ENCODE measurements around the gene C1orf141. TPM values are rescaled to one million over a fixed set of nuclear protein-coding genes. Genes with fewer than 3 reads are reported as not detected.

The C1orf141 gene
- total and polyA plus RNA-seq, 2 donors (not counting 3 experiments of a cell fraction or from before 2014, with no cell fraction given) = not detected

DNA sequence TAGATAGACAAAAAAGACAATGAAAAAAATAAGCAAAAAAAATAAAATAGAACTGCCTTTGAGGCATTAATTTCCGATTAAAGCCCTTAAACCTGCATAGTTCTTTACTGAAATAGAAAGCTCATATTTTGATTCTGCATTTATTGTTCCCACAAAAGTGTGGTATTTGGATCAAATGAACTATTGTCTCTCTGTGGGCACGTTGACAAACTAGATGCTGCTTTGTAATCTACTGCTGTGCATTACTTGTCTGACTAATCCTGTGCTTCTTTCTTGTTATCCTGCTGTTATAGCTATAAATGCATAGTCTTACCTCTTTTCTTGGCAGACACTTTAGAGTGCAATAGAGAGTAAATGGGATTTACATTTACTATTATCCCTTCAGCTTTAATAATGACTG is 49.4 kb downstream of the C1orf141 start:
- H4K20me1 ChIP-seq (replicated peaks; ENCODE audit: control insufficient read depth, extremely low read depth, insufficient read depth, low read length) = no peaks in the 10 kb centered on the region
- no peak overlapping the region for H3K4me2 ChIP-seq (ENCODE audit: insufficient read depth, low read length)
- H3K9me3 ChIP-seq (replicated peaks; ENCODE audit: control insufficient read depth, insufficient read depth, low read length) = no peaks in the 10 kb centered on the region
- no peak overlapping the region for H3K4me3 ChIP-seq (replicated peaks in 1 of 3; ENCODE audit: insufficient read depth in 1 of 3, low read depth in 1 of 3, low read length in 3 of 3)
- no peaks in the 10 kb centered on the region for H3K9me1 ChIP-seq (replicated peaks; ENCODE audit: control insufficient read depth, extremely low read depth, insufficient read depth, low read length)
- FAIRE-seq (no peak), DNase-seq (ENCODE audit: low read depth, low spot score) (no peak)
- no peak overlapping the region for H2AFZ ChIP-seq (ENCODE audit: low read depth, low read length)
- H3K27me3 ChIP-seq (ENCODE audit: control insufficient read depth in 2 of 2, insufficient read depth in 2 of 2, low read length in 2 of 2) = peaks cover 0 to 2% of the 10 kb centered on the region in 2 experiments
- H3K9ac ChIP-seq (replicated peaks; ENCODE audit: extremely low read depth, insufficient read depth, low read length) = no peak overlapping the region
- no TSS peak for BruUV-seq (replicated peaks)
- TF ChIP-seq, protein P1, sequence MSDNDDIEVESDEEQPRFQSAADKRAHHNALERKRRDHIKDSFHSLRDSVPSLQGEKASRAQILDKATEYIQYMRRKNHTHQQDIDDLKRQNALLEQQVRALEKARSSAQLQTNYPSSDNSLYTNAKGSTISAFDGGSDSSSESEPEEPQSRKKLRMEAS (IDR thresholded peaks at IDR 0.05; ENCODE audit: insufficient read depth, insufficient read length) = no peak
- POLR2A ChIA-PET = no interaction called here
- H3K79me2 ChIP-seq (ENCODE audit: control insufficient read depth, insufficient read depth, low read length) = no peaks in the 10 kb centered on the region
- no peak overlapping the region for H3K27ac ChIP-seq (ENCODE audit: insufficient read depth, low read depth, low read length)
- no peaks in the 10 kb centered on the region for H3K36me3 ChIP-seq (ENCODE audit: control insufficient read depth in 2 of 2, extremely low read depth in 1 of 2, insufficient read depth in 2 of 2, low read length in 2 of 2)
- no peaks in the 10 kb centered on the region for H3K4me1 ChIP-seq (ENCODE audit: control insufficient read depth, extremely low read depth, insufficient read depth, low read length)
- CTCF ChIA-PET = no interaction called here
- dilution Hi-C loops (cut with MboI; ENCODE audit: extremely low pct_ligation_motif_present, low sequenced_read_pairs) = no loop called here
- intact Hi-C loops (cut with micrococcal nuclease) = no loop called here

DNA sequence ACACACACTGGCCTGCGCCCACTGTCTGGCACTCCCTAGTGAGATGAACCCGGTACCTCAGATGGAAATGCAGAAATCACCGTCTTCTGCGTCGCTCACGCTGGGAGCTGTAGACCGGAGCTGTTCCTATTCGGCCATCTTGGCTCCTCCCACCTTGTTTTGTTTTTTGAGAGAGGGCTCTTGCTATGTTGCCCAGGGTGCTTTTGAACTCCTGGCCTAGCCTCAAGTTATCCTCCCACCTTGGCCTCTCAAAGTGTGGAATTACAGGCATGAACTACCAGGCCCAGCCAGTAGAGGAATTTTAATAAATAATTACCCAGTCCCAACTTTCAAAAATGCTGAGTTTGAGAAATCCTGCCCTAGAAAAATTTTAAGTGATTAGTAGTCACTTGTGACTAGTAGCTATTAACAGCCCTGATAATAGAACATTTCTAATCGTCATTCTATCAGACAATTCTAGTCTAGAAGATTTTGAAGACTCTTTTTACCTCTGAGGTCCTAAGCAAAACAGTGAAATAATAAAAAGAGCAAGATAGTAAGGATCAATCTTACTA is 49.9 kb downstream of the C1orf141 start:
- Histone ChIP-seq H3K9me3 (replicated peaks; ENCODE audit: control insufficient read depth, insufficient read depth, low read length) (no peaks in the 10 kb centered on the region), H3K4me2 (ENCODE audit: insufficient read depth, low read length) (no peak overlapping the region), H3K4me3 (replicated peaks in 1 of 3; ENCODE audit: insufficient read depth in 1 of 3, low read depth in 1 of 3, low read length in 3 of 3) (no peak overlapping the region), H3K9me1 (replicated peaks; ENCODE audit: control insufficient read depth, extremely low read depth, insufficient read depth, low read length) (no peaks in the 10 kb centered on the region), H3K27ac (ENCODE audit: insufficient read depth, low read depth, low read length) (no peak overlapping the region), H3K27me3 (ENCODE audit: control insufficient read depth in 2 of 2, insufficient read depth in 2 of 2, low read length in 2 of 2) (peaks cover 0 to 2% of the 10 kb centered on the region in 2 experiments), H4K20me1 (replicated peaks; ENCODE audit: control insufficient read depth, extremely low read depth, insufficient read depth, low read length) (no peaks in the 10 kb centered on the region), H3K79me2 (ENCODE audit: control insufficient read depth, insufficient read depth, low read length) (no peaks in the 10 kb centered on the region), H2AFZ (ENCODE audit: low read depth, low read length) (no peak overlapping the region), H3K36me3 (ENCODE audit: control insufficient read depth in 2 of 2, extremely low read depth in 1 of 2, insufficient read depth in 2 of 2, low read length in 2 of 2) (no peaks in the 10 kb centered on the region), H3K4me1 (ENCODE audit: control insufficient read depth, extremely low read depth, insufficient read depth, low read length) (no peaks in the 10 kb centered on the region), H3K9ac (replicated peaks; ENCODE audit: extremely low read depth, insufficient read depth, low read length) (no peak overlapping the region)
- ChIA-PET POLR2A (no interaction called here), CTCF (no interaction called here)
- DNase-seq (ENCODE audit: low read depth, low spot score) = no peak
- no peak for FAIRE-seq
- dilution Hi-C loops (cut with MboI; ENCODE audit: extremely low pct_ligation_motif_present, low sequenced_read_pairs) = no loop called here
- no peak for TF ChIP-seq FOS (IDR thresholded peaks at IDR 0.05; ENCODE audit: borderline replicate concordance, insufficient read depth, low read length)
- no peak for TF ChIP-seq POLR2A (IDR thresholded peaks at IDR 0.05; ENCODE audit: low read depth, low read length)
- TF ChIP-seq JUN (IDR thresholded peaks at IDR 0.05; ENCODE audit: borderline replicate concordance, insufficient read depth, insufficient read length, low read depth) = no peak
- no peak for TF ChIP-seq MYC (IDR thresholded peaks at IDR 0.05; ENCODE audit: low read depth, low read length)
- no peak for TF ChIP-seq POLR2AphosphoS5 (IDR thresholded peaks at IDR 0.05; ENCODE audit: insufficient read depth, low read depth, low read length)
- TF ChIP-seq, protein P1 (IDR thresholded peaks at IDR 0.05; ENCODE audit: insufficient read depth, insufficient read length) = no peak
- no peak for TF ChIP-seq EZH2 (IDR thresholded peaks at IDR 0.05; ENCODE audit: borderline replicate concordance, low read depth, low read length, severe bottlenecking)
- TF ChIP-seq, protein P2, sequence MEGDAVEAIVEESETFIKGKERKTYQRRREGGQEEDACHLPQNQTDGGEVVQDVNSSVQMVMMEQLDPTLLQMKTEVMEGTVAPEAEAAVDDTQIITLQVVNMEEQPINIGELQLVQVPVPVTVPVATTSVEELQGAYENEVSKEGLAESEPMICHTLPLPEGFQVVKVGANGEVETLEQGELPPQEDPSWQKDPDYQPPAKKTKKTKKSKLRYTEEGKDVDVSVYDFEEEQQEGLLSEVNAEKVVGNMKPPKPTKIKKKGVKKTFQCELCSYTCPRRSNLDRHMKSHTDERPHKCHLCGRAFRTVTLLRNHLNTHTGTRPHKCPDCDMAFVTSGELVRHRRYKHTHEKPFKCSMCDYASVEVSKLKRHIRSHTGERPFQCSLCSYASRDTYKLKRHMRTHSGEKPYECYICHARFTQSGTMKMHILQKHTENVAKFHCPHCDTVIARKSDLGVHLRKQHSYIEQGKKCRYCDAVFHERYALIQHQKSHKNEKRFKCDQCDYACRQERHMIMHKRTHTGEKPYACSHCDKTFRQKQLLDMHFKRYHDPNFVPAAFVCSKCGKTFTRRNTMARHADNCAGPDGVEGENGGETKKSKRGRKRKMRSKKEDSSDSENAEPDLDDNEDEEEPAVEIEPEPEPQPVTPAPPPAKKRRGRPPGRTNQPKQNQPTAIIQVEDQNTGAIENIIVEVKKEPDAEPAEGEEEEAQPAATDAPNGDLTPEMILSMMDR (IDR thresholded peaks at IDR 0.05; ENCODE audit: extremely low read depth in 1 of 2, insufficient read depth in 1 of 2, low read depth in 1 of 2, low read length in 2 of 2) = no peak
- no peak for TF ChIP-seq GATA2 (IDR thresholded peaks at IDR 0.05; ENCODE audit: insufficient read depth, insufficient read length, low read depth, low read length)
- no TSS peak for BruUV-seq (replicated peaks)
- intact Hi-C loops (cut with micrococcal nuclease) = no loop called here

Measured in endothelial cell of umbilical vein (primary cell).